ENCODE results near the gene RPL32.

DNA sequence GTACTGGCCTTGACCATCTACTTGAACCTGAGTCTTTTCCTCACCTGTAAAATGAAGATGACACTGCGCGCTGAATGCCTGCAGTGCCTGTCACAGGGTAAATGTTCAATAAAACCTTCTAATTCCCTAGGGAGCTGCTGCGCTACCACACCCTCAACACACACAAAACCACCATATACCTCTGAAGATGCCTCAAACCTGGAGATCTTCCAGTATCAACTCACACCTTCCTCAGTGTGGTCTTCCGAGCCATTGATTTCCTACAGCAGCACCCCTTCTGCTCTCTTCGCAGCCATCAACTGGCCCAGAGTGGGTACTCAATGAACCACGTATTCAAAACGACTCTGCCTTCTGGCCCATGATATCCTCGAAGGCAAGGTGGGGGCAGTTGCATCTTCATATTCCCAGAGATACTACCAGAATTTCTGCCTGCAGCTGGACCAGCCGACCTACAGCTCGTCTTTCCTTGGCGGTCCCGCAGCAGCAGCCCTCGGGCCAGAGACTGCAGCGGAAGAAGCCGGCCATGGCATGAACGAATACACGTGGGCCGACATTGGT lies 695 bp downstream of the RPL32 start:
- TF ChIP-seq, protein P1, sequence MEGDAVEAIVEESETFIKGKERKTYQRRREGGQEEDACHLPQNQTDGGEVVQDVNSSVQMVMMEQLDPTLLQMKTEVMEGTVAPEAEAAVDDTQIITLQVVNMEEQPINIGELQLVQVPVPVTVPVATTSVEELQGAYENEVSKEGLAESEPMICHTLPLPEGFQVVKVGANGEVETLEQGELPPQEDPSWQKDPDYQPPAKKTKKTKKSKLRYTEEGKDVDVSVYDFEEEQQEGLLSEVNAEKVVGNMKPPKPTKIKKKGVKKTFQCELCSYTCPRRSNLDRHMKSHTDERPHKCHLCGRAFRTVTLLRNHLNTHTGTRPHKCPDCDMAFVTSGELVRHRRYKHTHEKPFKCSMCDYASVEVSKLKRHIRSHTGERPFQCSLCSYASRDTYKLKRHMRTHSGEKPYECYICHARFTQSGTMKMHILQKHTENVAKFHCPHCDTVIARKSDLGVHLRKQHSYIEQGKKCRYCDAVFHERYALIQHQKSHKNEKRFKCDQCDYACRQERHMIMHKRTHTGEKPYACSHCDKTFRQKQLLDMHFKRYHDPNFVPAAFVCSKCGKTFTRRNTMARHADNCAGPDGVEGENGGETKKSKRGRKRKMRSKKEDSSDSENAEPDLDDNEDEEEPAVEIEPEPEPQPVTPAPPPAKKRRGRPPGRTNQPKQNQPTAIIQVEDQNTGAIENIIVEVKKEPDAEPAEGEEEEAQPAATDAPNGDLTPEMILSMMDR (IDR thresholded peaks at IDR 0.05; ENCODE audit: poor library complexity) = no peak
- no peak for TF ChIP-seq EZH2phosphoT487 (IDR thresholded peaks at IDR 0.05; ENCODE audit: low read depth, severe bottlenecking, unreplicated experiment)
- TF ChIP-seq EZH2 (IDR thresholded peaks at IDR 0.05; ENCODE audit: borderline replicate concordance) = no peak

Data from hepatocyte (in vitro differentiated cells).